ENCODE measurements around the gene TRAPPC10.

The TRAPPC10 gene

DNA sequence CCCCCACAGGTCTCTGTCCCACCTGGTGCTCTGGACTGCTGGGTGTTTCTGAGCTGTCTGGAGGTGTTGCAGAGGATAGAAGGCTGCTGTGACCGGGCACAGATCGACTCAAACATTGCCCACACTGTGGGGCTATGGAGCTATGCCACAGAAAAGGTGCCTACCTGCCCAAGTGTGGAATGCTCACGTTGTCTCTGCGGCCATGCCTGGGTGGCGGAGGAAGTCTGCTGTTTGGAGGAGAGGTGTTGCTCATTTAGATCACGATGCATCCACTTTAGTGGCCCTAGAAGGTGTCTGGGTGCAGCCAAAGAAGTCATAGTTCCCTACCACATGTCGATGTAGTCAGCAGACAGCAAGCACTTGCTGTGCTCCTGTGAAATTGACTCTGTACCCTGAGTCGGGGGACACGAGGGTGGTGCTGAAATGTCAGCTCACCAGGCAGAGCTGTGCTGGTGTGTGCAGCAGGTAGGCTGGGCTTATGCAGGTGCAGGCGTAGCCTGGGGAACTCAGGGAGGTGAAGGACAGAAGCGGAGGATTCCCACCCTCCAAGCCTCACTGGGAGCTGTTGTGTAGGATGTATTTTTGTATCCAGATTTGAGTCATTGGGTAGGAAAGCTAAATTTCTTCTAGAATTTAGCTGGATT lies 62.3 kb downstream of the TRAPPC10 start:
- TF ChIP-seq, protein P1, sequence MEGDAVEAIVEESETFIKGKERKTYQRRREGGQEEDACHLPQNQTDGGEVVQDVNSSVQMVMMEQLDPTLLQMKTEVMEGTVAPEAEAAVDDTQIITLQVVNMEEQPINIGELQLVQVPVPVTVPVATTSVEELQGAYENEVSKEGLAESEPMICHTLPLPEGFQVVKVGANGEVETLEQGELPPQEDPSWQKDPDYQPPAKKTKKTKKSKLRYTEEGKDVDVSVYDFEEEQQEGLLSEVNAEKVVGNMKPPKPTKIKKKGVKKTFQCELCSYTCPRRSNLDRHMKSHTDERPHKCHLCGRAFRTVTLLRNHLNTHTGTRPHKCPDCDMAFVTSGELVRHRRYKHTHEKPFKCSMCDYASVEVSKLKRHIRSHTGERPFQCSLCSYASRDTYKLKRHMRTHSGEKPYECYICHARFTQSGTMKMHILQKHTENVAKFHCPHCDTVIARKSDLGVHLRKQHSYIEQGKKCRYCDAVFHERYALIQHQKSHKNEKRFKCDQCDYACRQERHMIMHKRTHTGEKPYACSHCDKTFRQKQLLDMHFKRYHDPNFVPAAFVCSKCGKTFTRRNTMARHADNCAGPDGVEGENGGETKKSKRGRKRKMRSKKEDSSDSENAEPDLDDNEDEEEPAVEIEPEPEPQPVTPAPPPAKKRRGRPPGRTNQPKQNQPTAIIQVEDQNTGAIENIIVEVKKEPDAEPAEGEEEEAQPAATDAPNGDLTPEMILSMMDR (IDR thresholded peaks at IDR 0.05; ENCODE audit: low read depth, low read length): no peak
- no peak overlapping the region for H3K4me3 ChIP-seq (ENCODE audit: low read depth, low read length)

DNA sequence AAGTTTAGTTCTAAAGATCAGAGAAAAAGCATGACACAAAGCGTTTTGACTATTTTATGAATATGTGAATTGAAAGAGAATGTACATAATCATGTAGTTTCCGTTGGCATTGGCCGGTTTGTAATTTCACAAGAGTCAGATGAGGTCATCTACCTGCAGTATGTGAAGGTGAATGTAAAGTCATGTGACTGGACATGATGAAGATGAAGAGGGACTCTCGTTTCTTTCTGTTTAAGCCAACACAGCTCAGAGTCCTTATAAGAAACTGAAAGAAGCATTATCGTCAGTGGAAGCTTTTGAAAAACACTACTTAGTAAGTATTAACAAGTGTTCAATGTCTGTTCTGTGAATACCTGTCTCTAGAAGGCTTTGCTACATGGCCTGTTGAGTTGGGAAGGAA lies 64.2 kb downstream of the TRAPPC10 start:
- TF ChIP-seq, protein P1 (IDR thresholded peaks at IDR 0.05; ENCODE audit: low read depth, low read length): no peak
- H3K4me3 ChIP-seq (ENCODE audit: low read depth, low read length): no peak overlapping the region

DNA sequence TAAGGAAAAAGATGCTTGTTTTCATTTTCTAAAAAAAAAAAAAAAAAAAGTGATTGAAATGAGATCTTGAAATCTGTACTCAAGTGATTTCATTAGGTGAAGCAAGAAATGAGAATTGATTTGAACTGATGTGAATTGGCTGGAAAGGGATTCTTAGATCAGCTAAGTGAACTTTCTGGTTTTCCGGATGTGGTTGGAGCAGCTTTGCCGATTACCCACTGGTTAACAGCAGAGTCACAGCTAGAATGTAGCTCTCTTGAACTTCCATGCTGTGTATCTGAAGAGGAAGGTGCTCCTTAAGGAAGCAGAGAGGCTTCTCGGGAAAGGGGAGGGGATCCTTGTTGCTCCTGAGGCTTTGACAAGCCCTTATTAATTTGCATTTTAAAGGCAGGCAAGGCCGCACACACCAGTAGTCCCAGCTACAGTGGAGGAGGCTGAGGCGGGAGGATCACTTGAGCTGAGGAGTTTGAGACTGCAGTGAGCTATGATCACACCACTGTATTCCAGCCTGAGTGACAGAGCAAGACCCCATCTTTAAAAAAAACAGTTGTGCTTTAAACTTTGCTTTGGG lies 66.4 kb downstream of the TRAPPC10 start:
- H3K4me3 ChIP-seq (ENCODE audit: low read depth, low read length): no peak overlapping the region
- TF ChIP-seq, protein P1 (IDR thresholded peaks at IDR 0.05; ENCODE audit: low read depth, low read length): no peak

DNA sequence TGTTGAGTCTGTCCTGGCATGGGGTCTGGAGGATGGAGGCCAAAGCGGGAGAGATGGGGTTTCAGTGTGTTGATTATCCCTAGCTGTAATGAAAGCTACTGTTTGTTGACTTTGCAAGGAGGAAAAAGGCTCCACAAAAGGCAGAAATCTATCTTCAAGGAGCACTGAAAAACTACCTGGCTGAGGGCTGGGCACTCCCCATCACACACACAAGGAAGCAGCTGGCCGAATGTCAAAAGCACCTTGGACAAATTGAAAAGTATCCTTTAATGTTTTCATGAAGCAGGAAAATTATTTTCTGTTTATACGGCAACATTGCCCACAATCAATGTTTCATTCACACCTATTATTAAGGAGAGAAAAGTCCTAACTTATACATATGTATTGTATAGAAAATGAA lies 67.3 kb downstream of the TRAPPC10 start:
- TF ChIP-seq, protein P1 (IDR thresholded peaks at IDR 0.05; ENCODE audit: low read depth, low read length): no peak
- H3K4me3 ChIP-seq (ENCODE audit: low read depth, low read length): no peak overlapping the region

DNA sequence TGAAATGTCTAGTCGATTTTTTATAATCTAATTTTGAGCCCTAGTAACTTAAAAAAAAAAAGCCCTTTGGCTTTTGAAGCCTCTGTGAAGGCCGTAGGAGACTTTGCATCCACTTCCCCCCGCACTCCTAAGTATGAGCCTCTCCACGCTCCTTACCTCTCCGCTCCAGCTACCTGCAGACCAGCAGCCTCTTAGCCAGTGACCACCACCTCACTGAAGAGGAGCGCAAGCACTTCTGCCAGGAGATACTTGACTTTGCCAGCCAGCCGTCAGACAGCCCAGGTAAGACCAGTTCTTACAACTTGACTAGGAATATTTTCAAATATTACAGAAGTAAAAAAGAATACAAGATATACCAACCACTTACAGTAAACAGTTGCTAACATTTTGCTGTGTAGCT lies 67.7 kb downstream of the TRAPPC10 start:
- TF ChIP-seq, protein P1 (IDR thresholded peaks at IDR 0.05; ENCODE audit: low read depth, low read length): no peak
- H3K4me3 ChIP-seq (ENCODE audit: low read depth, low read length): no peak overlapping the region

DNA sequence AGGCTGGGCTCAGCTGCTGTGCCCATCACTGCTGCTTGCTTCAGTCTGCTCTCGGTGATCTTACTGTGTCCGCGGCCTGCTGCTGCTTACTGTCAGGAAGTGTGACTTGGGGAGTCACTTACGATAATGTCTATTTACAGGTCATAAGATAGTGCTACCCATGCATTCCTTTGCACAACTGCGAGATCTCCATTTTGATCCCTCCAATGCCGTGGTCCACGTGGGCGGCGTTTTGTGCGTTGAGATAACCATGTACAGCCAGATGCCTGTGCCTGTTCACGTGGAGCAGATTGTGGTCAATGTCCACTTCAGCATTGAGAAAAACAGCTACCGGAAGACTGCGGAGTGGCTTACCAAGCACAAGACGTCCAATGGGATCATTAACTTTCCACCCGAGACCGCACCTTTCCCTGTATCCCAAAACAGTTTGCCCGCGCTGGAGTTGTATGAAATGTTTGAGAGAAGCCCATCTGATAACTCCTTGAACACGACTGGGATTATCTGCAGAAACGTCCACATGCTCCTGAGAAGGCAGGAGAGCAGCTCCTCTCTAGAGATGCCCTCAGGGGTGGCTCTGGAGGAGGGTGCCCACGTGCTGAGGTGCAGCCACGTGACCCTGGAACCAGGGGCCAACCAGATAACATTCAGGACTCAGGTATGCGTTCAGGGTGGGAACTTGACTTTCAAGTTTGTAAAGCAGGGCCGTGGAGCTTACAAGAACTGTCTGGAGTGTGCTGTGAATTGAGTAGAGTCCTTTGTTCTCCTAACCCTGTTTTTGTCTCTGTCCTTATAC lies 70.7 kb downstream of the TRAPPC10 start:
- no peak overlapping the region for H3K4me3 ChIP-seq (ENCODE audit: low read depth, low read length)
- TF ChIP-seq, protein P1 (IDR thresholded peaks at IDR 0.05; ENCODE audit: low read depth, low read length): no peak

Measured in WI38 (cell line).